WTC11 (cell line): ENCODE results near the gene ZFHX3. TPM values are rescaled to one million over a fixed set of nuclear protein-coding genes. Genes with fewer than 3 reads are reported as not detected.

Experiments used
- ATAC-seq: fragments of 200-7000 bp; cut with Tn5 transposase; 2 replicates; pipeline ENCODE4 v1.10.0; 2021; ENCODE audit warnings: mild to moderate bottlenecking, moderate library complexity
- CTCF ChIA-PET: fragments of 300-600 bp; sonication (Branson Sonifier 250); formaldehyde crosslinking; loops from one replicate; lab custom pipeline; 2021; ENCODE audit warnings: antibody characterized with exemption; lab: Charles Lee
- POLR2A ChIA-PET: fragments of 350-600 bp; sonication (Branson Sonifier 250); formaldehyde crosslinking; loops from one replicate; lab custom pipeline; 2021; ENCODE audit warnings: antibody characterized with exemption; lab: Charles Lee
- DNase-seq: peaks from one replicate; pipeline ENCODE4 v3.0.0; 2021; ENCODE audit warnings: low spot score
- H3K27ac Mint-ChIP-seq: 2 replicates; pipeline ENCODE4 v1.8.0; 2021; ENCODE audit warnings: mixed read lengths
- H3K27me3 Mint-ChIP-seq: 2 replicates; pipeline ENCODE4 v1.8.0; 2021; ENCODE audit warnings: low read depth, mild to moderate bottlenecking, moderate library complexity, mixed read lengths
- H3K36me3 Mint-ChIP-seq: 2 replicates; pipeline ENCODE4 v1.8.0; 2021; ENCODE audit warnings: mixed read lengths
- H3K4me1 Mint-ChIP-seq: 2 replicates; pipeline ENCODE4 v1.8.0; 2022; ENCODE audit warnings: mixed read lengths
- H3K4me3 Mint-ChIP-seq: 2 replicates; pipeline ENCODE4 v1.8.0; 2021; ENCODE audit warnings: mild to moderate bottlenecking, moderate library complexity, mixed read lengths
- H3K9me3 Mint-ChIP-seq: 2 replicates; pipeline ENCODE4 v1.8.0; 2021; ENCODE audit warnings: mixed read lengths
- EMX1 ChIP-seq: fragments of 250-450 bp; sonication (Bioruptor Pico); IDR thresholded peaks from 2 replicates; pipeline ENCODE4 v1.8.0; 2021; ENCODE audit warnings: mild to moderate bottlenecking
- FOXP1 ChIP-seq: sonication (generic); formaldehyde crosslinking; IDR thresholded peaks from 2 replicates; pipeline ENCODE4 v1.8.0; 2022; ENCODE audit warnings: missing genetic modification reagents, mild to moderate bottlenecking, moderate library complexity, borderline replicate concordance
- KAT7 ChIP-seq: sonication (generic); formaldehyde crosslinking; IDR thresholded peaks from 2 replicates; pipeline ENCODE4 v1.8.1; 2023; ENCODE audit warnings: missing genetic modification reagents, mild to moderate bottlenecking, borderline replicate concordance
- NR1H2 ChIP-seq: sonication (generic); formaldehyde crosslinking; IDR thresholded peaks from 2 replicates; pipeline ENCODE4 v1.9.0; 2021; ENCODE audit warnings: mild to moderate bottlenecking, moderate library complexity, missing genetic modification reagents
- RELA ChIP-seq: sonication (generic); formaldehyde crosslinking; IDR thresholded peaks from 2 replicates; pipeline ENCODE4 v1.8.1; 2022; ENCODE audit warnings: missing genetic modification reagents, mild to moderate bottlenecking, borderline replicate concordance
- RORB ChIP-seq: fragments of 250-450 bp; sonication (Bioruptor Pico); IDR thresholded peaks from 2 replicates; pipeline ENCODE4 v1.9.0; 2021; ENCODE audit warnings: mild to moderate bottlenecking
- SMAD3 ChIP-seq: sonication (generic); formaldehyde crosslinking; IDR thresholded peaks from 2 replicates; pipeline ENCODE4 v1.8.0; 2022; ENCODE audit warnings: missing genetic modification reagents, mild to moderate bottlenecking, borderline replicate concordance
- SP1 ChIP-seq: sonication (generic); formaldehyde crosslinking; conservative IDR thresholded peaks from 2 replicates; pipeline ENCODE4 v1.8.1; 2022; ENCODE audit warnings: missing genetic modification reagents
- TCF7 ChIP-seq: sonication (generic); formaldehyde crosslinking; IDR thresholded peaks from 2 replicates; pipeline ENCODE4 v1.8.0; 2022; ENCODE audit warnings: mild to moderate bottlenecking, low read depth, missing genetic modification reagents, moderate library complexity
- TEAD4 ChIP-seq: sonication (generic); formaldehyde crosslinking; IDR thresholded peaks from 2 replicates; pipeline ENCODE4 v1.8.0; 2022; ENCODE audit warnings: mild to moderate bottlenecking, missing genetic modification reagents
- ZBTB21 ChIP-seq: sonication (generic); formaldehyde crosslinking; IDR thresholded peaks from 2 replicates; pipeline ENCODE4 v1.8.1; 2023; ENCODE audit warnings: mild to moderate bottlenecking, missing genetic modification reagents, borderline replicate concordance
- ZNF416 ChIP-seq: fragments of 250-450 bp; sonication (Bioruptor Pico); IDR thresholded peaks from 2 replicates; pipeline ENCODE4 v1.9.0; 2021; ENCODE audit warnings: mild to moderate bottlenecking, inconsistent platforms
- total RNA-seq: library from RNA; stranded (reverse); gene quantifications from 3 replicates; pipeline ENCODE4 v1.2.3, GENCODE V29; 2021
- TF ChIP-seq, protein P1 (sequence below): sonication (generic); formaldehyde crosslinking; IDR thresholded peaks from 2 replicates; pipeline ENCODE4 v1.8.0; 2023; ENCODE audit warnings: missing genetic modification reagents
- TF ChIP-seq, protein P2 (sequence below): sonication (generic); formaldehyde crosslinking; IDR thresholded peaks from 2 replicates; pipeline ENCODE4 v1.8.1; 2023; ENCODE audit warnings: mild to moderate bottlenecking, missing genetic modification reagents, moderate library complexity
- TF ChIP-seq, protein P3 (sequence below): sonication (generic); formaldehyde crosslinking; IDR thresholded peaks from 2 replicates; pipeline ENCODE4 v1.8.1; 2023; ENCODE audit warnings: mild to moderate bottlenecking, missing genetic modification reagents, borderline replicate concordance
- TF ChIP-seq, protein P4 (sequence below): sonication (generic); formaldehyde crosslinking; IDR thresholded peaks from 2 replicates; pipeline ENCODE4 v1.8.0; 2022; ENCODE audit warnings: mild to moderate bottlenecking, missing genetic modification reagents
- TF ChIP-seq, protein P5 (sequence below): sonication (generic); formaldehyde crosslinking; conservative IDR thresholded peaks from 2 replicates; pipeline ENCODE4 v1.8.1; 2022; ENCODE audit warnings: mild to moderate bottlenecking, missing genetic modification reagents
- TF ChIP-seq, protein P6 (sequence below): fragments of 250-450 bp; sonication (Bioruptor Pico); IDR thresholded peaks from 2 replicates; pipeline ENCODE4 v1.8.0; 2021; ENCODE audit warnings: mild to moderate bottlenecking
- TF ChIP-seq, protein P7 (sequence below): sonication (generic); formaldehyde crosslinking; IDR thresholded peaks from 2 replicates; pipeline ENCODE4 v1.8.0; 2022; ENCODE audit warnings: mild to moderate bottlenecking, missing genetic modification reagents
- TF ChIP-seq, protein P8 (sequence below): sonication (generic); formaldehyde crosslinking; IDR thresholded peaks from 2 replicates; pipeline ENCODE4 v1.8.1; 2022; ENCODE audit warnings: low read depth, missing genetic modification reagents, borderline replicate concordance

Gene ZFHX3
- total RNA-seq, 1 experiment from 2014 or later = 5.7 TPM

DNA sequence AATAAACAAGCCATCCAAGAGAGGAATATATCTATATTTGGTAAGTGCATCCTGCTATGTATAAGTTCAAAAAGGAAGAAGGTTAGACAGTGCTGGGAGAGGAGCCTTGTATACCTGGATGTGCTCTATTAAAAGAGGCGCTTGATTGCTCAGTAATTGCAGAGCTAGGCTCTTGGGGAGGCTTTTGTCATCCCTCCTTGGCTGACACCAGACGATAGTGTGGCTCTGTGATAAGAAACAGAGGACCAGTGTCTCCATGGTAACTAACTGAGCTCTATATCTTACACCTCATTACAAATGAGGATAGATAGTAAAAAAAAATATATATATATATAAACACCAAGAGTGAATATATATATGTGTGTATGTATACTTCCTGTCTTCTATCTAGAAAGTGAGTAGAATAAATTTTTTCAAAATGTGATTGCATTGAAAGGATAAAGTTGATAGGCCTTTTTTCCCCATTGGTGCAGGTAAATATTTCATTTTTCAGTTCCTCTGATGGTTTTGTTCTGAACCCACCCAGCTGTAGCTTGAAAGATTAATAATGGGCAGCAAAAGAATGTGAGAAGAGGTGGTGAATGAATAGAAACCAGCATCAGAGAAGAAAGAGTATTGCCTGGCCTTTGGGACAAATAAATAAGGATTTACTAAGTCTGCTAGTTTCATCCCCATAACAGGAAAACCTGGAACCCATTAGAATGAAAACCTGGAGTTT, 303.7 kb downstream of the ZFHX3 start:
- Mint-ChIP-seq H3K27ac (no peak overlapping the region), H3K9me3 (peaks cover 4% of the 10 kb centered on the region), H3K36me3 (no peaks in the 10 kb centered on the region), H3K27me3 (no peaks in the 10 kb centered on the region), H3K4me3 (no peak overlapping the region), H3K4me1 (peaks cover 3% of the 10 kb centered on the region; the same call in 1 of the 2 replicates)
- ATAC-seq (no peak), DNase-seq (no peak)
- ChIA-PET CTCF (interaction anchor here (0.8 to 1.5 kb wide), 3 partner anchors 88 to 113 kb away, joined by 3 to 4 read pairs (median 3); no protein-coding TSS in a partner anchor), POLR2A (no interaction called here)
- TF ChIP-seq, protein P1, sequence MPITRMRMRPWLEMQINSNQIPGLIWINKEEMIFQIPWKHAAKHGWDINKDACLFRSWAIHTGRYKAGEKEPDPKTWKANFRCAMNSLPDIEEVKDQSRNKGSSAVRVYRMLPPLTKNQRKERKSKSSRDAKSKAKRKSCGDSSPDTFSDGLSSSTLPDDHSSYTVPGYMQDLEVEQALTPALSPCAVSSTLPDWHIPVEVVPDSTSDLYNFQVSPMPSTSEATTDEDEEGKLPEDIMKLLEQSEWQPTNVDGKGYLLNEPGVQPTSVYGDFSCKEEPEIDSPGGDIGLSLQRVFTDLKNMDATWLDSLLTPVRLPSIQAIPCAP (CRISPR knock-in tag) = no peak

DNA sequence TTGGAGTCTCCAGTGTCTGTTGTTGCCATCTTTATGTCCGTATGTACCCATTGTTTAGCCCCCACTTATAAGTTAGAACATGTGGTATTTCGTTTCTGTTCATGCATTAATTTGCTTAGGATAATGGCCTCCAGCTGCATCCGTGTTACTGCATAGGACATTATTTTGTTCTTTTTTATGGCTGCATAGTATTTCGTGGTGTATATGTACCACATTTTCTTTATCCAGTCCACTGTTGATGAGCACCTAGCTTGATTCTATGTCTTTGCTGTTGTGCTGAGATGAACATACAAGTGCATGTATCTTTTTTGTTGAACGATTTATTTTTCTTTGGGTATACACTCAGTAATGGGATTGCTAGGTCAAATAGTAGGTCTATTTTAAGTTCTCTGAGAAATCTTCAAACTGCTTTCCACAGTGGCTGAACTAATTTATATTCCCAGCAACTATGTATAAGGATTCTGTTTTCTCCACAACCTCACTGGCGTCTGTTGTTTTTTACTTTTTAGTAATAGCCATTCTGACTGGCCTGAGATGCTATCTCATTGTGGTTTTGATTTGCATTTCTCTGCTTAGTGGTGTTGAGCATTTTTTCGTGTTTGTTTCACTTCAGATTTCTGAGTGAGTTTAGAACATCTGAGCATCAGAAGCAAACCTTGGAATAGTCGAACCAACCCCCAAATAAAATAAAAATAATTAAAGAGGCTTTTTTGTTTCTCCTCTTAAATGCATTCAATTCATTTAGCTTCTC, 304.7 kb downstream of the ZFHX3 start:
- CTCF ChIA-PET = interaction anchor here (0.8 kb wide), 1 partner anchor 89 kb away, joined by 3 read pairs; no protein-coding TSS in a partner anchor
- TF ChIP-seq, protein P2, sequence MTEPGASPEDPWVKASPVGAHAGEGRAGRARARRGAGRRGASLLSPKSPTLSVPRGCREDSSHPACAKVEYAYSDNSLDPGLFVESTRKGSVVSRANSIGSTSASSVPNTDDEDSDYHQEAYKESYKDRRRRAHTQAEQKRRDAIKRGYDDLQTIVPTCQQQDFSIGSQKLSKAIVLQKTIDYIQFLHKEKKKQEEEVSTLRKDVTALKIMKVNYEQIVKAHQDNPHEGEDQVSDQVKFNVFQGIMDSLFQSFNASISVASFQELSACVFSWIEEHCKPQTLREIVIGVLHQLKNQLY = no peak
- TF ChIP-seq, protein P3, sequence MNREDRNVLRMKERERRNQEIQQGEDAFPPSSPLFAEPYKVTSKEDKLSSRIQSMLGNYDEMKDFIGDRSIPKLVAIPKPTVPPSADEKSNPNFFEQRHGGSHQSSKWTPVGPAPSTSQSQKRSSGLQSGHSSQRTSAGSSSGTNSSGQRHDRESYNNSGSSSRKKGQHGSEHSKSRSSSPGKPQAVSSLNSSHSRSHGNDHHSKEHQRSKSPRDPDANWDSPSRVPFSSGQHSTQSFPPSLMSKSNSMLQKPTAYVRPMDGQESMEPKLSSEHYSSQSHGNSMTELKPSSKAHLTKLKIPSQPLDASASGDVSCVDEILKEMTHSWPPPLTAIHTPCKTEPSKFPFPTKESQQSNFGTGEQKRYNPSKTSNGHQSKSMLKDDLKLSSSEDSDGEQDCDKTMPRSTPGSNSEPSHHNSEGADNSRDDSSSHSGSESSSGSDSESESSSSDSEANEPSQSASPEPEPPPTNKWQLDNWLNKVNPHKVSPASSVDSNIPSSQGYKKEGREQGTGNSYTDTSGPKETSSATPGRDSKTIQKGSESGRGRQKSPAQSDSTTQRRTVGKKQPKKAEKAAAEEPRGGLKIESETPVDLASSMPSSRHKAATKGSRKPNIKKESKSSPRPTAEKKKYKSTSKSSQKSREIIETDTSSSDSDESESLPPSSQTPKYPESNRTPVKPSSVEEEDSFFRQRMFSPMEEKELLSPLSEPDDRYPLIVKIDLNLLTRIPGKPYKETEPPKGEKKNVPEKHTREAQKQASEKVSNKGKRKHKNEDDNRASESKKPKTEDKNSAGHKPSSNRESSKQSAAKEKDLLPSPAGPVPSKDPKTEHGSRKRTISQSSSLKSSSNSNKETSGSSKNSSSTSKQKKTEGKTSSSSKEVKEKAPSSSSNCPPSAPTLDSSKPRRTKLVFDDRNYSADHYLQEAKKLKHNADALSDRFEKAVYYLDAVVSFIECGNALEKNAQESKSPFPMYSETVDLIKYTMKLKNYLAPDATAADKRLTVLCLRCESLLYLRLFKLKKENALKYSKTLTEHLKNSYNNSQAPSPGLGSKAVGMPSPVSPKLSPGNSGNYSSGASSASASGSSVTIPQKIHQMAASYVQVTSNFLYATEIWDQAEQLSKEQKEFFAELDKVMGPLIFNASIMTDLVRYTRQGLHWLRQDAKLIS (CRISPR knock-in tag) = no peak
- TF ChIP-seq TEAD4 (CRISPR knock-in tag) = no peak
- TF ChIP-seq KAT7 = no peak
- TF ChIP-seq RELA (CRISPR knock-in tag) = no peak
- TF ChIP-seq FOXP1 (CRISPR knock-in tag) = no peak
- no peak for TF ChIP-seq ZBTB21 (CRISPR knock-in tag)
- no peak for TF ChIP-seq SMAD3 (CRISPR knock-in tag)
- TF ChIP-seq, protein P4, sequence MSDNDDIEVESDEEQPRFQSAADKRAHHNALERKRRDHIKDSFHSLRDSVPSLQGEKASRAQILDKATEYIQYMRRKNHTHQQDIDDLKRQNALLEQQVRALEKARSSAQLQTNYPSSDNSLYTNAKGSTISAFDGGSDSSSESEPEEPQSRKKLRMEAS (CRISPR knock-in tag) = no peak
- no peak for TF ChIP-seq TCF7 (CRISPR knock-in tag)
- no peak for TF ChIP-seq EMX1 (CRISPR knock-in tag)
- TF ChIP-seq, protein P5, sequence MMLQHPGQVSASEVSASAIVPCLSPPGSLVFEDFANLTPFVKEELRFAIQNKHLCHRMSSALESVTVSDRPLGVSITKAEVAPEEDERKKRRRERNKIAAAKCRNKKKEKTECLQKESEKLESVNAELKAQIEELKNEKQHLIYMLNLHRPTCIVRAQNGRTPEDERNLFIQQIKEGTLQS = no peak
- TF ChIP-seq RORB = no peak
- TF ChIP-seq, protein P6, sequence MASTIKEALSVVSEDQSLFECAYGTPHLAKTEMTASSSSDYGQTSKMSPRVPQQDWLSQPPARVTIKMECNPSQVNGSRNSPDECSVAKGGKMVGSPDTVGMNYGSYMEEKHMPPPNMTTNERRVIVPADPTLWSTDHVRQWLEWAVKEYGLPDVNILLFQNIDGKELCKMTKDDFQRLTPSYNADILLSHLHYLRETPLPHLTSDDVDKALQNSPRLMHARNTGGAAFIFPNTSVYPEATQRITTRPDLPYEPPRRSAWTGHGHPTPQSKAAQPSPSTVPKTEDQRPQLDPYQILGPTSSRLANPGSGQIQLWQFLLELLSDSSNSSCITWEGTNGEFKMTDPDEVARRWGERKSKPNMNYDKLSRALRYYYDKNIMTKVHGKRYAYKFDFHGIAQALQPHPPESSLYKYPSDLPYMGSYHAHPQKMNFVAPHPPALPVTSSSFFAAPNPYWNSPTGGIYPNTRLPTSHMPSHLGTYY = no peak
- TF ChIP-seq, protein P7, sequence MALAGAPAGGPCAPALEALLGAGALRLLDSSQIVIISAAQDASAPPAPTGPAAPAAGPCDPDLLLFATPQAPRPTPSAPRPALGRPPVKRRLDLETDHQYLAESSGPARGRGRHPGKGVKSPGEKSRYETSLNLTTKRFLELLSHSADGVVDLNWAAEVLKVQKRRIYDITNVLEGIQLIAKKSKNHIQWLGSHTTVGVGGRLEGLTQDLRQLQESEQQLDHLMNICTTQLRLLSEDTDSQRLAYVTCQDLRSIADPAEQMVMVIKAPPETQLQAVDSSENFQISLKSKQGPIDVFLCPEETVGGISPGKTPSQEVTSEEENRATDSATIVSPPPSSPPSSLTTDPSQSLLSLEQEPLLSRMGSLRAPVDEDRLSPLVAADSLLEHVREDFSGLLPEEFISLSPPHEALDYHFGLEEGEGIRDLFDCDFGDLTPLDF = no peak
- TF ChIP-seq, protein P8, sequence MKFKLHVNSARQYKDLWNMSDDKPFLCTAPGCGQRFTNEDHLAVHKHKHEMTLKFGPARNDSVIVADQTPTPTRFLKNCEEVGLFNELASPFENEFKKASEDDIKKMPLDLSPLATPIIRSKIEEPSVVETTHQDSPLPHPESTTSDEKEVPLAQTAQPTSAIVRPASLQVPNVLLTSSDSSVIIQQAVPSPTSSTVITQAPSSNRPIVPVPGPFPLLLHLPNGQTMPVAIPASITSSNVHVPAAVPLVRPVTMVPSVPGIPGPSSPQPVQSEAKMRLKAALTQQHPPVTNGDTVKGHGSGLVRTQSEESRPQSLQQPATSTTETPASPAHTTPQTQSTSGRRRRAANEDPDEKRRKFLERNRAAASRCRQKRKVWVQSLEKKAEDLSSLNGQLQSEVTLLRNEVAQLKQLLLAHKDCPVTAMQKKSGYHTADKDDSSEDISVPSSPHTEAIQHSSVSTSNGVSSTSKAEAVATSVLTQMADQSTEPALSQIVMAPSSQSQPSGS (CRISPR knock-in tag) = no peak
- no peak for TF ChIP-seq NR1H2 (CRISPR knock-in tag)
- TF ChIP-seq, protein P1 (CRISPR knock-in tag) = no peak
- no peak for TF ChIP-seq SP1 (CRISPR knock-in tag)
- TF ChIP-seq ZNF416 (CRISPR knock-in tag) = no peak
- Mint-ChIP-seq H3K36me3 (no peaks in the 10 kb centered on the region), H3K4me3 (no peak overlapping the region), H3K27ac (no peak overlapping the region), H3K27me3 (no peaks in the 10 kb centered on the region), H3K9me3 (peaks cover 4% of the 10 kb centered on the region), H3K4me1 (peaks cover 3% of the 10 kb centered on the region; the same call in 1 of the 2 replicates)
- POLR2A ChIA-PET = no interaction called here
- DNase-seq = no peak
- no peak for ATAC-seq
